ENCODE measurements around the gene RPUSD1. TPM values are rescaled to one million over a fixed set of nuclear protein-coding genes. Genes with fewer than 3 reads are reported as not detected.

RPUSD1 gene
- total and polyA plus RNA-seq, 2 donors (not counting 1 experiment from before 2014, with no cell fraction given): 34.7 to 46.1 TPM

DNA sequence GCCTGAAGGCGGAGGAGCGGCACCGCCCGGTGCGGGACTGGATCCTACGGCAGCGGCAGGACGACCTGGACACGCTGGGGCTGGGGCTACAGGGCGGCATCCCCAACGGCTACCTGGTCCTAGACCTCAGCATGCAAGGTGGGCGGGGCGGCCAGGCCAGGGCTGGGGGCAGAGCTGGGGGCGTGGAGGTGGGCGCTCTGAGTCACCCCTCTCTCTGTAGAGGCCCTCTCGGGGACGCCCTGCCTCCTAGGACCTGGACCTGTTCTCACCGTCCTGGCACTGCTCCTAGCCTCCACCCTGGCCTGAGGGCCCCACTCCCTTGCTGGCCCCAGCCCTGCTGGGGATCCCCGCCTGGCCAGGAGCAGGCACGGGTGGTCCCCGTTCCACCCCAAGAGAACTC is 19.8 kb downstream of the RPUSD1 start:
- Mint-ChIP-seq H3K27ac (no peak overlapping the region), H3K27me3 (no peaks in the 10 kb centered on the region), H3K4me1 (no peaks in the 10 kb centered on the region), H3K9me3 (ENCODE audit: insufficient read depth) (no peaks in the 10 kb centered on the region), H3K4me3 (no peak overlapping the region)
- Histone ChIP-seq H3K27me3 (replicated peaks in 1 of 4; ENCODE audit: control extremely low read depth in 1 of 4, control insufficient read depth in 3 of 4, insufficient read depth in 4 of 4, low read length in 3 of 4) (peaks cover 0 to 10% (median 0%) of the 10 kb centered on the region in 4 experiments), H4K20me1 (ENCODE audit: control insufficient read depth, insufficient read depth, low read length, poor library complexity, severe bottlenecking) (no peaks in the 10 kb centered on the region), H3K9me3 (ENCODE audit: control extremely low read depth in 1 of 3, control insufficient read depth in 2 of 3, insufficient read depth in 1 of 3, low read length in 2 of 3) (no peaks in the 10 kb centered on the region), H3K27ac (ENCODE audit: low read length in 2 of 2) (no peak overlapping the region), H3K9ac (ENCODE audit: low read length) (no peak overlapping the region), H3K4me3 (ENCODE audit: control extremely low read depth in 1 of 5, extremely low read depth in 1 of 5, insufficient read depth in 1 of 5, low read depth in 2 of 5, low read length in 4 of 5) (no peak overlapping the region), H3K79me2 (ENCODE audit: control insufficient read depth, insufficient read depth, low read length) (no peaks in the 10 kb centered on the region), H2AFZ (ENCODE audit: insufficient read depth, low read depth, low read length, poor library complexity, severe bottlenecking) (no peak overlapping the region), H3K4me1 (ENCODE audit: control insufficient read depth in 2 of 2, insufficient read depth in 2 of 2, low read length in 2 of 2) (peaks cover 0 to 3% of the 10 kb centered on the region in 2 donors), H3K4me2 (replicated peaks; ENCODE audit: low read depth, low read length, poor library complexity, severe bottlenecking) (no peak overlapping the region), H3K36me3 (replicated peaks in 1 of 2; ENCODE audit: control extremely low read depth in 1 of 2, control insufficient read depth in 1 of 2, extremely low read depth in 1 of 2, insufficient read depth in 2 of 2, low read length in 1 of 2) (no peaks in the 10 kb centered on the region)
- ATAC-seq (ENCODE audit: low read depth) (no peak), DNase-seq (no peak)
- TF ChIP-seq, protein P1, sequence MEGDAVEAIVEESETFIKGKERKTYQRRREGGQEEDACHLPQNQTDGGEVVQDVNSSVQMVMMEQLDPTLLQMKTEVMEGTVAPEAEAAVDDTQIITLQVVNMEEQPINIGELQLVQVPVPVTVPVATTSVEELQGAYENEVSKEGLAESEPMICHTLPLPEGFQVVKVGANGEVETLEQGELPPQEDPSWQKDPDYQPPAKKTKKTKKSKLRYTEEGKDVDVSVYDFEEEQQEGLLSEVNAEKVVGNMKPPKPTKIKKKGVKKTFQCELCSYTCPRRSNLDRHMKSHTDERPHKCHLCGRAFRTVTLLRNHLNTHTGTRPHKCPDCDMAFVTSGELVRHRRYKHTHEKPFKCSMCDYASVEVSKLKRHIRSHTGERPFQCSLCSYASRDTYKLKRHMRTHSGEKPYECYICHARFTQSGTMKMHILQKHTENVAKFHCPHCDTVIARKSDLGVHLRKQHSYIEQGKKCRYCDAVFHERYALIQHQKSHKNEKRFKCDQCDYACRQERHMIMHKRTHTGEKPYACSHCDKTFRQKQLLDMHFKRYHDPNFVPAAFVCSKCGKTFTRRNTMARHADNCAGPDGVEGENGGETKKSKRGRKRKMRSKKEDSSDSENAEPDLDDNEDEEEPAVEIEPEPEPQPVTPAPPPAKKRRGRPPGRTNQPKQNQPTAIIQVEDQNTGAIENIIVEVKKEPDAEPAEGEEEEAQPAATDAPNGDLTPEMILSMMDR (IDR thresholded peaks at IDR 0.05): no peak
- TF ChIP-seq EZH2 (IDR thresholded peaks at IDR 0.05; ENCODE audit: borderline replicate concordance, insufficient read depth, low read depth, low read length, poor library complexity, severe bottlenecking): no peak
- intact Hi-C loops (cut with micrococcal nuclease): no loop called here
- CTCF ChIA-PET: no interaction called here
- 84% methylated on average over 21 of the region's 21 CpGs for WGBS (ENCODE audit: insufficient coverage)
- POLR2A ChIA-PET: no interaction called here

- TF ChIP-seq EZH2 (IDR thresholded peaks at IDR 0.05; ENCODE audit: borderline replicate concordance, insufficient read depth, low read depth, low read length, poor library complexity, severe bottlenecking): no peak
- TF ChIP-seq, protein P1 (IDR thresholded peaks at IDR 0.05): no peak
- DNase-seq: no peak
- POLR2A ChIA-PET: no interaction called here
Measured at GRCh38 chr16:767743-768235, 20.4 kb downstream of the RPUSD1 start.

More at GRCh38 chr16:767743-768235, 20.4 kb downstream of the RPUSD1 start:
- no peaks in the 10 kb centered on the region for H3K9me3 Mint-ChIP-seq (ENCODE audit: insufficient read depth)
- H3K4me1 ChIP-seq (ENCODE audit: control insufficient read depth in 2 of 2, insufficient read depth in 2 of 2, low read length in 2 of 2): peaks cover 0 to 3% of the 10 kb centered on the region in 2 donors
- no peaks in the 10 kb centered on the region for H4K20me1 ChIP-seq (ENCODE audit: control insufficient read depth, insufficient read depth, low read length, poor library complexity, severe bottlenecking)
- no peak overlapping the region for H3K27ac ChIP-seq (ENCODE audit: low read length in 2 of 2)
- ATAC-seq (ENCODE audit: low read depth): no peak
- H3K27me3 ChIP-seq (replicated peaks in 1 of 4; ENCODE audit: control extremely low read depth in 1 of 4, control insufficient read depth in 3 of 4, insufficient read depth in 4 of 4, low read length in 3 of 4): peaks cover 0 to 10% (median 0%) of the 10 kb centered on the region in 4 experiments
- H3K4me1 Mint-ChIP-seq: no peaks in the 10 kb centered on the region
- no peaks in the 10 kb centered on the region for H3K36me3 ChIP-seq (replicated peaks in 1 of 2; ENCODE audit: control extremely low read depth in 1 of 2, control insufficient read depth in 1 of 2, extremely low read depth in 1 of 2, insufficient read depth in 2 of 2, low read length in 1 of 2)
- no peak overlapping the region for H3K9ac ChIP-seq (ENCODE audit: low read length)
- no peak overlapping the region for H3K4me2 ChIP-seq (replicated peaks; ENCODE audit: low read depth, low read length, poor library complexity, severe bottlenecking)
- intact Hi-C loops (cut with micrococcal nuclease): no loop called here
- H3K27me3 Mint-ChIP-seq: no peaks in the 10 kb centered on the region
- H3K4me3 Mint-ChIP-seq: no peak overlapping the region
- WGBS (ENCODE audit: insufficient coverage): 74% methylated on average over 3 of the region's 38 CpGs
- H3K9me3 ChIP-seq (ENCODE audit: control extremely low read depth in 1 of 3, control insufficient read depth in 2 of 3, insufficient read depth in 1 of 3, low read length in 2 of 3): no peaks in the 10 kb centered on the region
- CTCF ChIA-PET: no interaction called here
- H3K4me3 ChIP-seq (ENCODE audit: control extremely low read depth in 1 of 5, extremely low read depth in 1 of 5, insufficient read depth in 1 of 5, low read depth in 2 of 5, low read length in 4 of 5): no peak overlapping the region
- H3K79me2 ChIP-seq (ENCODE audit: control insufficient read depth, insufficient read depth, low read length): no peaks in the 10 kb centered on the region
- no peak overlapping the region for H3K27ac Mint-ChIP-seq
- no peak overlapping the region for H2AFZ ChIP-seq (ENCODE audit: insufficient read depth, low read depth, low read length, poor library complexity, severe bottlenecking)
